Activated CD4-positive, alpha-beta memory T cell treated with anti-CD3 and anti-CD28 coated beads for 36 hours (primary cell): Measurements from ENCODE around the gene THOC2. TPM values are rescaled to one million over a fixed set of nuclear protein-coding genes. Genes with fewer than 3 reads are reported as not detected.
A peak's percentile ranks its signal among the peaks of the same experiment; 100 is the strongest.
"Not testable (repeated sequence)": the region's sequence is repeated elsewhere in the genome, so short reads cannot be mapped to it uniquely, and the experiment has no call there.

Source experiments
- CTCF ChIA-PET: fragments of 350-600 bp; sonication (Branson Sonifier 250); formaldehyde crosslinking; loops from one replicate; lab custom pipeline; 2021; ENCODE audit warnings: antibody characterized with exemption, inconsistent platforms; lab: Charles Lee
- POLR2A ChIA-PET: fragments of 350-600 bp; sonication (Branson Sonifier 250); formaldehyde crosslinking; loops from one replicate; lab custom pipeline; 2021; ENCODE audit warnings: antibody characterized with exemption; lab: Charles Lee
- DNase-seq: peaks from one replicate; pipeline ENCODE4 v3.0.0-alpha.2; 2020
- H3K27ac Mint-ChIP-seq: one replicate; pipeline ENCODE4 v1.8.0; 2021; ENCODE audit warnings: mixed read lengths
- H3K27me3 Mint-ChIP-seq: one replicate; pipeline ENCODE4 v1.8.0; 2021; ENCODE audit warnings: mixed read lengths
- H3K36me3 Mint-ChIP-seq: one replicate; pipeline ENCODE4 v1.8.0; 2021; ENCODE audit warnings: mixed read lengths
- H3K4me1 Mint-ChIP-seq: one replicate; pipeline ENCODE4 v1.8.0; 2021; ENCODE audit warnings: low read depth, mixed read lengths
- H3K4me3 Mint-ChIP-seq: one replicate; pipeline ENCODE4 v1.8.0; 2021; ENCODE audit warnings: mild to moderate bottlenecking, mixed read lengths
- H3K9me3 Mint-ChIP-seq: one replicate; pipeline ENCODE4 v1.8.0; 2021; ENCODE audit warnings: mixed read lengths
- intact Hi-C: fragments of 100-400 bp; cut with micrococcal nuclease; formaldehyde crosslinking; loops from one replicate; pipeline ENCODE4 v1.15.1; 2023
- total RNA-seq, 2 experiments: library from RNA; stranded (reverse); gene quantifications; one replicate each; pipeline ENCODE4 v1.2.3, GENCODE V29; 2021

Gene THOC2
- total RNA-seq, result 10 to 100 TPM; 75.2 to 77.1 TPM

GRCh38 chrX:123732670-123733363 is at the start of gene THOC2:
TSS of gene THOC2 (minus strand) at chrX:123733052. CDS start at chrX:123733022, 30 bp downstream.
- peak; percentile 84 for DNase-seq
- Mint-ChIP-seq H3K4me3 (peak within 1 kb of the TSS; percentile 93), H3K27ac (peak within 1 kb of the TSS; percentile 93), H3K27me3 (no peaks in the 10 kb centered on the region), H3K4me1 (peaks cover 28% of the 10 kb centered on the region), H3K9me3 (no peaks in the 10 kb centered on the region), H3K36me3 (peaks cover 5% of the 10 kb centered on the region)
- intact Hi-C loops, result no loop called here
- ChIA-PET POLR2A (no interaction called here), CTCF (interaction anchor here (1.0 kb wide), 1 partner anchor 13 kb away, joined by 4 read pairs; no protein-coding TSS in a partner anchor)

GRCh38 chrX:123781786-123782185 is 48.9 kb upstream of the THOC2 start:
- DNase-seq, intact Hi-C loops, H3K4me1 Mint-ChIP-seq, H3K27ac Mint-ChIP-seq, H3K9me3 Mint-ChIP-seq, CTCF ChIA-PET, POLR2A ChIA-PET, H3K4me3 Mint-ChIP-seq, H3K36me3 Mint-ChIP-seq, H3K27me3 Mint-ChIP-seq: not testable (repeated sequence)

- POLR2A ChIA-PET, result no interaction called here
- H3K27me3 Mint-ChIP-seq, result no peaks in the 10 kb centered on the region
- DNase-seq, result no peak
- H3K27ac Mint-ChIP-seq, result no peak overlapping the region
- intact Hi-C loops, result no loop called here
- no peaks in the 10 kb centered on the region for H3K9me3 Mint-ChIP-seq
- no peak overlapping the region for H3K4me3 Mint-ChIP-seq
- H3K4me1 Mint-ChIP-seq, result no peaks in the 10 kb centered on the region
- H3K36me3 Mint-ChIP-seq, result no peaks in the 10 kb centered on the region
- CTCF ChIA-PET, result no interaction called here
Measured at GRCh38 chrX:123779908-123780396, 47.1 kb upstream of the THOC2 start.

- Mint-ChIP-seq H3K9me3 (no peaks in the 10 kb centered on the region), H3K4me3 (no peak overlapping the region), H3K36me3 (no peaks in the 10 kb centered on the region), H3K27me3 (no peaks in the 10 kb centered on the region), H3K4me1 (no peaks in the 10 kb centered on the region), H3K27ac (no peak overlapping the region)
- ChIA-PET POLR2A (no interaction called here), CTCF (interaction anchor here (0.6 kb wide), 1 partner anchor 1060 kb away, joined by 3 read pairs; no protein-coding TSS in a partner anchor)
- intact Hi-C loops, result no loop called here
- no peak for DNase-seq
Measured at GRCh38 chrX:123773258-123773988, 40.6 kb upstream of the THOC2 start.

- H3K4me3 Mint-ChIP-seq, result no peak overlapping the region
- H3K27me3 Mint-ChIP-seq, result no peaks in the 10 kb centered on the region
- H3K4me1 Mint-ChIP-seq, result no peaks in the 10 kb centered on the region
- CTCF ChIA-PET, result no interaction called here
- POLR2A ChIA-PET, result no interaction called here
- intact Hi-C loops, result no loop called here
- no peak for DNase-seq
- no peak overlapping the region for H3K27ac Mint-ChIP-seq
- H3K9me3 Mint-ChIP-seq, result no peaks in the 10 kb centered on the region
- no peaks in the 10 kb centered on the region for H3K36me3 Mint-ChIP-seq
Measured at GRCh38 chrX:123771449-123772064, 38.7 kb upstream of the THOC2 start.

GRCh38 chrX:123764967-123765871 is 32.4 kb upstream of the THOC2 start:
- ChIA-PET CTCF (interaction anchor here (2.0 kb wide), 1 partner anchor 13 kb away, joined by 18 read pairs; no protein-coding TSS in a partner anchor), POLR2A (interaction anchor here (0.6 kb wide), 1 partner anchor 298 kb away, joined by 3 read pairs; no protein-coding TSS in a partner anchor)
- Mint-ChIP-seq H3K4me3 (peak overlapping the region; percentile 71), H3K4me1 (peaks cover 7% of the 10 kb centered on the region), H3K27me3 (no peaks in the 10 kb centered on the region), H3K36me3 (no peaks in the 10 kb centered on the region), H3K27ac (peak overlapping the region; percentile 79), H3K9me3 (no peaks in the 10 kb centered on the region)
- peak; percentile 81 for DNase-seq
- intact Hi-C loops, result loop anchor here (1.0 kb wide), 1 partner anchor 138 kb away; no protein-coding TSS in a partner anchor

GRCh38 chrX:123759849-123760248 is 27.0 kb upstream of the THOC2 start:
- POLR2A ChIA-PET, CTCF ChIA-PET, H3K4me3 Mint-ChIP-seq, H3K27ac Mint-ChIP-seq, DNase-seq, H3K9me3 Mint-ChIP-seq, H3K27me3 Mint-ChIP-seq, H3K36me3 Mint-ChIP-seq, intact Hi-C loops, H3K4me1 Mint-ChIP-seq: not testable (repeated sequence)

GRCh38 chrX:123757794-123758193 is 24.9 kb upstream of the THOC2 start:
- H3K4me3 Mint-ChIP-seq, intact Hi-C loops, H3K4me1 Mint-ChIP-seq, H3K27ac Mint-ChIP-seq, H3K9me3 Mint-ChIP-seq, POLR2A ChIA-PET, CTCF ChIA-PET, DNase-seq, H3K27me3 Mint-ChIP-seq, H3K36me3 Mint-ChIP-seq: not testable (repeated sequence)

GRCh38 chrX:123756320-123756719 is 23.5 kb upstream of the THOC2 start:
- H3K4me3 Mint-ChIP-seq, result no peak overlapping the region
- intact Hi-C loops, result no loop called here
- POLR2A ChIA-PET, result no interaction called here
- no peak for DNase-seq
- no peaks in the 10 kb centered on the region for H3K9me3 Mint-ChIP-seq
- H3K27me3 Mint-ChIP-seq, result no peaks in the 10 kb centered on the region
- no peak overlapping the region for H3K27ac Mint-ChIP-seq
- CTCF ChIA-PET, result no interaction called here
- H3K36me3 Mint-ChIP-seq, result no peaks in the 10 kb centered on the region
- no peaks in the 10 kb centered on the region for H3K4me1 Mint-ChIP-seq

GRCh38 chrX:123755107-123755506 is 22.3 kb upstream of the THOC2 start:
- no peak for DNase-seq
- no peak overlapping the region for H3K4me3 Mint-ChIP-seq
- H3K9me3 Mint-ChIP-seq, result no peaks in the 10 kb centered on the region
- H3K27me3 Mint-ChIP-seq, result no peaks in the 10 kb centered on the region
- H3K4me1 Mint-ChIP-seq, result no peaks in the 10 kb centered on the region
- CTCF ChIA-PET, result no interaction called here
- H3K27ac Mint-ChIP-seq, result no peak overlapping the region
- no peaks in the 10 kb centered on the region for H3K36me3 Mint-ChIP-seq
- POLR2A ChIA-PET, result no interaction called here
- intact Hi-C loops, result no loop called here

GRCh38 chrX:123753656-123754350 is 21.0 kb upstream of the THOC2 start:
- DNase-seq, result no peak
- POLR2A ChIA-PET, result no interaction called here
- H3K9me3 Mint-ChIP-seq, result no peaks in the 10 kb centered on the region
- H3K4me3 Mint-ChIP-seq, result no peak overlapping the region
- H3K4me1 Mint-ChIP-seq, result no peaks in the 10 kb centered on the region
- no peaks in the 10 kb centered on the region for H3K36me3 Mint-ChIP-seq
- no peak overlapping the region for H3K27ac Mint-ChIP-seq
- intact Hi-C loops, result no loop called here
- H3K27me3 Mint-ChIP-seq, result no peaks in the 10 kb centered on the region
- CTCF ChIA-PET, result no interaction called here
